Neural cell (in vitro differentiated cells): ENCODE data around the gene MDM4. TPM values are rescaled to one million over a fixed set of nuclear protein-coding genes. Genes with fewer than 3 reads are reported as not detected.

ENCODE experiments used
- H2AFZ ChIP-seq: fragments of 200-600, 300-800 bp; sonication (generic), shearing (Covaris generic); 2 replicates; pipeline ENCODE4 v1.6.0; 2014; ENCODE audit warnings: low read depth, mild to moderate bottlenecking, antibody characterized with exemption, low read length, moderate library complexity
- H3F3A ChIP-seq: fragments of 200-600 bp; shearing (Covaris generic); 2 replicates; pipeline ENCODE4 v1.6.1; 2016; ENCODE audit warnings: mild to moderate bottlenecking, moderate library complexity, mixed read lengths, antibody characterized with exemption, low read length; ENCODE audit not compliant: insufficient read depth, poor library complexity, severe bottlenecking
- H3K27ac ChIP-seq: fragments of 200-600, 300-800 bp; sonication (generic), shearing (Covaris generic); 2 replicates; pipeline ENCODE4 v1.5.1; 2014; ENCODE audit warnings: mild to moderate bottlenecking, low read length, moderate library complexity
- H3K27me3 ChIP-seq: fragments of 300-800, 200-600 bp; sonication (generic), shearing (Covaris generic); 2 replicates; pipeline ENCODE4 v1.6.0; 2014; ENCODE audit warnings: mild to moderate bottlenecking, low read depth, low read length, moderate library complexity; ENCODE audit not compliant: insufficient read depth
- H3K36me3 ChIP-seq: fragments of 300-800, 200-600 bp; sonication (generic), shearing (Covaris generic); 2 replicates; pipeline ENCODE4 v1.5.1; 2014; ENCODE audit warnings: mild to moderate bottlenecking, antibody characterized with exemption, low read length, moderate library complexity; ENCODE audit not compliant: insufficient read depth
- H3K4me2 ChIP-seq: fragments of 300-800, 200-600 bp; sonication (generic), shearing (Covaris generic); 2 replicates; pipeline ENCODE4 v1.6.0; 2014; ENCODE audit warnings: mild to moderate bottlenecking, low read length
- H3K4me3 ChIP-seq: fragments of 300-800, 200-600 bp; sonication (generic), shearing (Covaris generic); 2 replicates; pipeline ENCODE4 v1.5.1; 2014; ENCODE audit warnings: mild to moderate bottlenecking, low read length, moderate library complexity
- H3K79me2 ChIP-seq: fragments of 200-600 bp; shearing (Covaris generic); replicated peaks from 2 replicates; pipeline ENCODE4 v1.6.0; 2014; ENCODE audit warnings: mild to moderate bottlenecking, low read length, moderate library complexity; ENCODE audit not compliant: insufficient read depth
- H3K9ac ChIP-seq: fragments of 300-800, 200-600 bp; sonication (generic), shearing (Covaris generic); 2 replicates; pipeline ENCODE4 v1.6.1; 2016; ENCODE audit warnings: mild to moderate bottlenecking, low read length, mixed read lengths
- H3K9me2 ChIP-seq: fragments of 200-600 bp; shearing (Covaris generic); 2 replicates; pipeline ENCODE4 v1.6.1; 2016; ENCODE audit warnings: mild to moderate bottlenecking, low read length, mixed read lengths; ENCODE audit not compliant: insufficient read depth
- H3K9me3 ChIP-seq: fragments of 200-600, 300-800 bp; sonication (generic), shearing (Covaris generic); 2 replicates; pipeline ENCODE4 v1.6.1; 2016; ENCODE audit warnings: mild to moderate bottlenecking, mixed run types, low read length, moderate library complexity, mixed read lengths
- H4K20me1 ChIP-seq: fragments of 200-600 bp; shearing (Covaris generic); 2 replicates; pipeline ENCODE4 v1.6.1; 2016; ENCODE audit warnings: mild to moderate bottlenecking, mixed run types; ENCODE audit not compliant: insufficient read depth
- EP300 ChIP-seq: fragments of 450-650 bp; conservative IDR thresholded peaks from 2 replicates; pipeline ENCODE4 v1.6.1; 2014; ENCODE audit warnings: antibody characterized with exemption, mild to moderate bottlenecking, moderate library complexity; ENCODE audit not compliant: poor library complexity, severe bottlenecking
- EZH2 ChIP-seq: fragments of 200-600, 300-800 bp; shearing (Covaris generic), sonication (generic); IDR thresholded peaks from 2 replicates; pipeline ENCODE4 v1.6.1; 2014; ENCODE audit warnings: antibody characterized with exemption, low read length, borderline replicate concordance, mild to moderate bottlenecking; ENCODE audit not compliant: insufficient read depth, poor library complexity, severe bottlenecking
- MXI1 ChIP-seq: fragments of 450-650 bp; conservative IDR thresholded peaks from 2 replicates; pipeline ENCODE4 v1.6.1; 2014; ENCODE audit warnings: antibody characterized with exemption, mild to moderate bottlenecking; ENCODE audit not compliant: poor library complexity, severe bottlenecking
- POLR2AphosphoS5 ChIP-seq: IDR thresholded peaks from 2 replicates; pipeline ENCODE4 v1.6.1; 2012
- RAD21 ChIP-seq: fragments of 450-650 bp; conservative IDR thresholded peaks from 2 replicates; pipeline ENCODE4 v1.6.1; 2014; ENCODE audit warnings: antibody characterized with exemption, mild to moderate bottlenecking, moderate library complexity
- SMC3 ChIP-seq: fragments of 450-650 bp; conservative IDR thresholded peaks from 2 replicates; pipeline ENCODE4 v1.6.1; 2014; ENCODE audit warnings: antibody characterized with exemption, mild to moderate bottlenecking, moderate library complexity; ENCODE audit not compliant: poor library complexity
- TAF1 ChIP-seq: IDR thresholded peaks from 2 replicates; pipeline ENCODE4 v1.6.1; 2012; ENCODE audit warnings: low read depth
- polyA plus RNA-seq: library from polyadenylated mRNA; depleted of rRNA; stranded (reverse); fragments of >200 nt; gene quantifications from 2 replicates; pipeline ENCODE4 v1.2.3, GENCODE V29; 2014
- TF ChIP-seq, protein P1 (sequence below): IDR thresholded peaks from 2 replicates; pipeline ENCODE4 v1.6.1; 2012; ENCODE audit warnings: borderline replicate concordance
- TF ChIP-seq, protein P2 (sequence below): fragments of 450-650 bp; IDR thresholded peaks from 2 replicates; pipeline ENCODE4 v1.5.1; 2014; ENCODE audit warnings: antibody characterized with exemption, mild to moderate bottlenecking, moderate library complexity; ENCODE audit not compliant: poor library complexity, severe bottlenecking

The MDM4 gene
- polyA plus RNA-seq, 1 donor from 2014 or later = 36.8 TPM

DNA sequence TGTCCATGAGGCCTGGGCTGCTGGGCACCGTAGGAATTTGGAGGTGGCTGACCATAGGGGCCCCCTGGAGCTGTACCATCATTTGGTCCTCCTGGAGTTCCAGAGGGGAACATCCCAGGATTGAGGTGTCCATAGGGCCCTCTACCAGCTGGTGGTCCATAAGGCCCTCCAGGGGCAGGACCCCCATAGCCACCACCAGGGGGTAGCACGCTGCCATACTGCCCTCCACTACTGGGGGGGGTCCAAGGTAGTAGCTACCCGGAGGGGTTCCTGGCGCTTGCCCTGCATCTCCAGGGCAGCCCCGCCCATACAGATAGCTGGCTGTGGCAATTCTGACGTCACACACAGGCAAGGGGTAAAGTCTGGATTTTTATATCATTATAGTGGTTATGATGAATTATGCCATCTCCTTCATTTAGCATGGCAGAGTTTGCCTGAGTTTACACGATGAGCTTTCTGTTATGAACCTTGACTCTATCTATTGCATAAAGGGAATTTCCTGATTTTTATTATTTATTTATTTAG, 13.2 kb downstream of the MDM4 start:
- Histone ChIP-seq H3K36me3 (no peaks in the 10 kb centered on the region), H3K9me2 (no peaks in the 10 kb centered on the region), H3F3A (no peaks in the 10 kb centered on the region), H3K27me3 (no peaks in the 10 kb centered on the region), H3K9ac (no peak overlapping the region), H3K4me2 (no peak overlapping the region), H4K20me1 (no peaks in the 10 kb centered on the region), H3K4me3 (no peak overlapping the region), H2AFZ (no peak overlapping the region), H3K27ac (no peak overlapping the region), H3K79me2 (no peaks in the 10 kb centered on the region), H3K9me3 (no peaks in the 10 kb centered on the region)
- TF ChIP-seq RAD21 = no peak
- no peak for TF ChIP-seq POLR2AphosphoS5
- TF ChIP-seq TAF1 = no peak
- no peak for TF ChIP-seq SMC3
- TF ChIP-seq MXI1 = no peak
- no peak for TF ChIP-seq EP300

DNA sequence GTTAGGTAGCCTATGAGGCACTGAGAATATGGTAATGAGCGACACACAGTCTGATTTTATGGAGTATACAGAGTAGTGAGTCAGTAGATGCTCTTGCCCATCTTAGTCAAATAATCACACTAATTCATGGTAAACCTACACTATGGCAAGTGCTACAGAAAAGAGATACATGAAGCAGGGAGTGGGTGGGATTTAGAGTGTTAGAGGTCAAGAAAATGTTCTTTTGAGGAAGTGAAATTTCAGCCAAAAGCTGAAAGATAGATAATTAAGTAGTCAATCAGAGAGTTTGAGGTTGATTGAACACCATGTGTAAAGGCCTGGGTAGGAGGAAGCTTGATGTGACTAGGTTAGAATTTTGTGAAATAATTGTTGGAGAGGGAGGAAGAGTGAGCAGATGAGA, 14.7 kb downstream of the MDM4 start:
- no peak overlapping the region for H3K9ac ChIP-seq
- no peak overlapping the region for H3K4me2 ChIP-seq
- H3K9me2 ChIP-seq = no peaks in the 10 kb centered on the region
- H3K36me3 ChIP-seq = no peaks in the 10 kb centered on the region
- H3K4me3 ChIP-seq = no peak overlapping the region
- H3K27me3 ChIP-seq = no peaks in the 10 kb centered on the region
- H3F3A ChIP-seq = no peaks in the 10 kb centered on the region
- TF ChIP-seq SMC3 (no peak), POLR2AphosphoS5 (no peak), EZH2 (no peak), RAD21 (no peak), EP300 (no peak), MXI1 (no peak), TAF1 (no peak)
- TF ChIP-seq, protein P1, sequence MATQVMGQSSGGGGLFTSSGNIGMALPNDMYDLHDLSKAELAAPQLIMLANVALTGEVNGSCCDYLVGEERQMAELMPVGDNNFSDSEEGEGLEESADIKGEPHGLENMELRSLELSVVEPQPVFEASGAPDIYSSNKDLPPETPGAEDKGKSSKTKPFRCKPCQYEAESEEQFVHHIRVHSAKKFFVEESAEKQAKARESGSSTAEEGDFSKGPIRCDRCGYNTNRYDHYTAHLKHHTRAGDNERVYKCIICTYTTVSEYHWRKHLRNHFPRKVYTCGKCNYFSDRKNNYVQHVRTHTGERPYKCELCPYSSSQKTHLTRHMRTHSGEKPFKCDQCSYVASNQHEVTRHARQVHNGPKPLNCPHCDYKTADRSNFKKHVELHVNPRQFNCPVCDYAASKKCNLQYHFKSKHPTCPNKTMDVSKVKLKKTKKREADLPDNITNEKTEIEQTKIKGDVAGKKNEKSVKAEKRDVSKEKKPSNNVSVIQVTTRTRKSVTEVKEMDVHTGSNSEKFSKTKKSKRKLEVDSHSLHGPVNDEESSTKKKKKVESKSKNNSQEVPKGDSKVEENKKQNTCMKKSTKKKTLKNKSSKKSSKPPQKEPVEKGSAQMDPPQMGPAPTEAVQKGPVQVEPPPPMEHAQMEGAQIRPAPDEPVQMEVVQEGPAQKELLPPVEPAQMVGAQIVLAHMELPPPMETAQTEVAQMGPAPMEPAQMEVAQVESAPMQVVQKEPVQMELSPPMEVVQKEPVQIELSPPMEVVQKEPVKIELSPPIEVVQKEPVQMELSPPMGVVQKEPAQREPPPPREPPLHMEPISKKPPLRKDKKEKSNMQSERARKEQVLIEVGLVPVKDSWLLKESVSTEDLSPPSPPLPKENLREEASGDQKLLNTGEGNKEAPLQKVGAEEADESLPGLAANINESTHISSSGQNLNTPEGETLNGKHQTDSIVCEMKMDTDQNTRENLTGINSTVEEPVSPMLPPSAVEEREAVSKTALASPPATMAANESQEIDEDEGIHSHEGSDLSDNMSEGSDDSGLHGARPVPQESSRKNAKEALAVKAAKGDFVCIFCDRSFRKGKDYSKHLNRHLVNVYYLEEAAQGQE = no peak
- TF ChIP-seq, protein P2, sequence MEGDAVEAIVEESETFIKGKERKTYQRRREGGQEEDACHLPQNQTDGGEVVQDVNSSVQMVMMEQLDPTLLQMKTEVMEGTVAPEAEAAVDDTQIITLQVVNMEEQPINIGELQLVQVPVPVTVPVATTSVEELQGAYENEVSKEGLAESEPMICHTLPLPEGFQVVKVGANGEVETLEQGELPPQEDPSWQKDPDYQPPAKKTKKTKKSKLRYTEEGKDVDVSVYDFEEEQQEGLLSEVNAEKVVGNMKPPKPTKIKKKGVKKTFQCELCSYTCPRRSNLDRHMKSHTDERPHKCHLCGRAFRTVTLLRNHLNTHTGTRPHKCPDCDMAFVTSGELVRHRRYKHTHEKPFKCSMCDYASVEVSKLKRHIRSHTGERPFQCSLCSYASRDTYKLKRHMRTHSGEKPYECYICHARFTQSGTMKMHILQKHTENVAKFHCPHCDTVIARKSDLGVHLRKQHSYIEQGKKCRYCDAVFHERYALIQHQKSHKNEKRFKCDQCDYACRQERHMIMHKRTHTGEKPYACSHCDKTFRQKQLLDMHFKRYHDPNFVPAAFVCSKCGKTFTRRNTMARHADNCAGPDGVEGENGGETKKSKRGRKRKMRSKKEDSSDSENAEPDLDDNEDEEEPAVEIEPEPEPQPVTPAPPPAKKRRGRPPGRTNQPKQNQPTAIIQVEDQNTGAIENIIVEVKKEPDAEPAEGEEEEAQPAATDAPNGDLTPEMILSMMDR = no peak
- no peaks in the 10 kb centered on the region for H4K20me1 ChIP-seq
- H3K9me3 ChIP-seq = no peaks in the 10 kb centered on the region
- no peak overlapping the region for H3K27ac ChIP-seq
- no peaks in the 10 kb centered on the region for H3K79me2 ChIP-seq
- no peak overlapping the region for H2AFZ ChIP-seq
